SH-SY5Y (cell line): Measurements from ENCODE around the gene OLFM4.

Experiments used
- GATA2 ChIP-seq: IDR thresholded peaks from 2 replicates; pipeline ENCODE4 v1.6.1; 2011; ENCODE audit warnings: mild to moderate bottlenecking, low read depth, low read length
- GATA3 ChIP-seq: IDR thresholded peaks from 2 replicates; pipeline ENCODE4 v1.6.1; 2011; ENCODE audit warnings: low read depth, mild to moderate bottlenecking, low read length, moderate library complexity

DNA sequence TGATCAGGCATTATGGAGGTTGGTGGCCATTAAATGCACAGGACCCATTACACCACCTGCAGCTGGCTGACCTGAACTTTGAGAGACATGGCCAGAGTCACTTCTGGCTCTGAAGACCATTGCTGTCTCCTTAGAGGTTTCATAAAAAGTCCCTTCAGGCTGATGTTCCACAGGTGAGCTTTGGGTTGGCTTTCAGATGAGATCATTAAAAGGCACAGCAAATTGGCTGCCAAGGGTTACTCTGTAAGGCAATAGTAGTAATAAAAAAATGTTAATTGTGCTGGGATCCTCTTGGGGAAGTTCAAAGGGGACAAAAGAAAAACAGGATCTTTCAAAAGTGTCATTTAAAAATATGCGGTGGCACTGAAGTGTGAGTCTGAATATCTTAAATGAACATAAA lies 4.2 kb downstream of the OLFM4 start:
- TF ChIP-seq GATA3 (no peak), GATA2 (no peak)
